Pancreas (tissue), 10 donors: Measurements from ENCODE around the gene TSPAN15. TPM values are rescaled to one million over a fixed set of nuclear protein-coding genes. Genes with fewer than 3 reads are reported as not detected.

Source experiments
- ATAC-seq, 4 donors: fragments of 200-7000 bp; cut with Tn5 transposase; one replicate each; pipeline versions ENCODE4 v1.8.0 to v1.9.1; 2020; ENCODE audit warnings: mild to moderate bottlenecking in 4 of 4, moderate library complexity in 4 of 4
- DNase-seq, 6 donors: peaks; one replicate each; pipeline ENCODE4 v3.0.0-alpha.2; 2020
- FAIRE-seq: peaks from 2 replicates; lab custom pipeline; 2012; peaks lifted over from hg19 to GRCh38; lab: Jason Lieb, UNC
- H3K27ac ChIP-seq, 4 donors: fragments of 200-600 bp; sonication (generic); 1 replicate in 3 of 4; 2 replicates in 1 of 4; pipeline versions ENCODE4 v1.5.0 to v1.8.0; 2020
- H3K27me3 ChIP-seq, 4 donors: fragments of 200-600 bp; one replicate each; pipeline ENCODE4 v1.8.0; 2021
- H3K36me3 ChIP-seq, 3 donors: fragments of 200-600 bp; sonication (generic) in 1 of 3; one replicate each; pipeline versions ENCODE4 v1.5.0 to v1.8.0; 2020 to 2021
- H3K4me1 ChIP-seq, 3 donors: fragments of 200-600 bp; one replicate each; pipeline ENCODE4 v1.8.0; 2021
- H3K4me3 ChIP-seq, 4 donors: fragments of 200-600 bp; sonication (generic) in 2 of 4; one replicate each; pipeline versions ENCODE4 v1.5.0 to v1.8.0; 2020 to 2021
- H3K9me3 ChIP-seq, 4 donors: fragments of 200-600 bp; one replicate each; pipeline ENCODE4 v1.8.0; 2021
- CTCF ChIP-seq, 4 donors: fragments of 200-600 bp; sonication (generic) in 3 of 4; IDR thresholded peaks; one replicate each; pipeline versions ENCODE4 v1.5.0 to v1.8.0; 2021; ENCODE audit warnings: antibody characterized with exemption in 4 of 4
- WGBS, 2 donors: extraction: QIAGEN DNeasy Blood & Tissue Kit; methylation state at CpG; one replicate each; pipeline ENCODE4 v1.1.7; 2013; 5-methylcytosine and 5-hydroxymethylcytosine counted together
- intact Hi-C, 3 donors: fragments of 100-400 bp; cut with DNase I; formaldehyde crosslinking; loops; one replicate each; pipeline versions ENCODE4 v1.11.1 to v1.14.2; 2022
- polyA plus RNA-seq, 2 donors: library from polyadenylated mRNA; stranded (reverse); fragments of 200-250 nt; gene quantifications; one replicate each; pipeline ENCODE4 v1.2.3, GENCODE V29; 2013
- total RNA-seq, 6 donors: library from RNA; stranded (reverse); fragmentation: NEBNext Ultra II Directional in 4 of 6; extraction: Animal tissue kit (Norgen Biotek cat#: 25700) in 4 of 6; gene quantifications; one replicate each; pipeline versions ENCODE4 v1.2.1 to v1.2.4, GENCODE V29; 2021 to 2023
- donor health status: healthy with polysubstance abuse.
- donor health status: DM: no; HTN: no; CAD: no; lungs with moderate emphysema.
- donor health status: DM: no; HTN: no; CAD: no.
- donor health status: control.
- donor health status: control.
- donor health status: Bipolar disorder and iron deficiency.
- donor health status: DM: yes; HTN: yes; CAD: no.
- donor health status: DM: no; HTN: no; CAD: no.
- donor health status: DM: no; HTN: no; CAD: no.
- donor health status: DM: yes; HTN: yes; CAD: no.

TSPAN15 gene
- 10 to 100 TPM; 10.9 to 49.2 (median 13.5) TPM for total RNA-seq
- 10 to 100 TPM; 20.2 to 28.6 TPM for polyA plus RNA-seq

- 1 to 2% methylated on average over 35 to 45 of the region's 45 CpGs for WGBS, 2 donors
- peak; percentile 88 to 98 (median 93) for DNase-seq
- FAIRE-seq = no peak
- ATAC-seq = peak; percentile 87 to 94 (median 94)
- Histone ChIP-seq H3K36me3 (no peaks in the 10 kb centered on the region), H3K4me3 (peak within 1 kb of the TSS; percentile 47 to 88 (median 70)), H3K4me1 (peaks cover 9 to 37% (median 13%) of the 10 kb centered on the region in 3 donors), H3K9me3 (no peaks in the 10 kb centered on the region), H3K27ac (peak within 1 kb of the TSS; percentile 25 to 77 (median 63)), H3K27me3 (no peaks in the 10 kb centered on the region)
- TF ChIP-seq CTCF (IDR thresholded peaks at IDR 0.05) = no peak
- intact Hi-C loops = no loop called here
Measured at GRCh38 chr10:69451209-69451783, at the start of gene TSPAN15. Gene TSPAN15 (plus strand): TSS chr10:69451465. CDS start chr10:69451595, 130 bp downstream.

DNA sequence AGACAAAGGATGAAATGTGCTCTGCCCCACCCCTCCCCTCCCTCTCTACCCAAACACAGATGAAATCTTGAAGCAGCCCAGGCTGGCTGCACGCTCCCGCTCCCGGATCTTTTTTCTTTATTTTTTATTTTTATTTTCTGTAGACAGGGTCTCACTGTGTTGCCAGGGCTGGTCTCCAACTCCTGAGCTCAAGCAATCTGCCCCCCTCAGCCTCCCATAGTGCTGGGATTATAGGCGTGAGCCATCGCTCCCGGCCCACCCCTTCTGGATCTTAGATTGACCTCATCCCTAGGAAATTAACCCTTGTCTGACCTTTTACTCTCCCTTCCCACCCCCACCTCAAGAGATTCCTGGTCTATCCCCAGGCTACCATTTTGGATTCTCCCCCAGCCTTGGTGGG is 48.9 kb upstream of the TSPAN15 start:
- intact Hi-C loops = no loop called here
- no peak for ATAC-seq
- H3K4me3 ChIP-seq = no peak overlapping the region
- DNase-seq = no peak
- WGBS, 2 donors = 72 to 75% methylated on average over 6 of the region's 6 CpGs
- no peaks in the 10 kb centered on the region for H3K4me1 ChIP-seq
- no peak for FAIRE-seq
- H3K36me3 ChIP-seq = no peaks in the 10 kb centered on the region
- H3K27ac ChIP-seq = no peak overlapping the region
- no peak for TF ChIP-seq CTCF (IDR thresholded peaks at IDR 0.05)
- no peaks in the 10 kb centered on the region for H3K9me3 ChIP-seq
- no peaks in the 10 kb centered on the region for H3K27me3 ChIP-seq

GRCh38 chr10:69403066-69403465 is 48.2 kb upstream of the TSPAN15 start:
- ATAC-seq (no peak), DNase-seq (no peak), FAIRE-seq (no peak)
- TF ChIP-seq CTCF (IDR thresholded peaks at IDR 0.05) = no peak
- Histone ChIP-seq H3K4me1 (no peaks in the 10 kb centered on the region), H3K9me3 (no peaks in the 10 kb centered on the region), H3K27me3 (no peaks in the 10 kb centered on the region), H3K27ac (no peak overlapping the region), H3K4me3 (no peak overlapping the region), H3K36me3 (no peaks in the 10 kb centered on the region)
- WGBS, 2 donors = 71 to 86% methylated on average over 1 of the region's 1 CpG
- intact Hi-C loops = no loop called here

GRCh38 chr10:69403519-69403918 is 47.7 kb upstream of the TSPAN15 start:
- Histone ChIP-seq H3K36me3 (no peaks in the 10 kb centered on the region), H3K9me3 (no peaks in the 10 kb centered on the region), H3K4me1 (no peaks in the 10 kb centered on the region), H3K27me3 (no peaks in the 10 kb centered on the region), H3K27ac (no peak overlapping the region), H3K4me3 (no peak overlapping the region)
- ATAC-seq = no peak
- no peak for FAIRE-seq
- DNase-seq = no peak
- intact Hi-C loops = no loop called here
- TF ChIP-seq CTCF (IDR thresholded peaks at IDR 0.05) = no peak
- 51 to 60% methylated on average over 3 of the region's 3 CpGs for WGBS, 2 donors

DNA sequence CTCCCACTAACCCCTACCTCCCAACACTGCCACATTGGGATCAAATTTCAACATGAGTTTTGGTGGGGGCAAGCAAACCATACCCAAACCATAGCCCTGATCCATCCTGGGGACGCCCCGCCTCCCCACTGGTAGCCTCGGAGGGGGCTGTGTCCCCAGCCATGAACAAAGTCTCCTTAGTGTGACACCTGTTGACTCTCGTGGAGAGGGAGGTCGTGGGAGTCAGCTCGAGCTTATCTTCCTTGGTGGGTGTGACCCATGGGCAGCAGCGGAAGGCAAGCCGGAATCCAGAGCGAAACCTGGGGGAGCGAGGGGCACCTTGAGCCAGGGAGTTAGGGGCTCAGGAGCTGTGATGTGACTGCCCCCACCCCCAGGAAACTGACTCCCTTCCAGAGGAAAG is 46.5 kb upstream of the TSPAN15 start:
- 76 to 79% methylated on average over 10 of the region's 10 CpGs for WGBS, 2 donors

More for the DNA sequence above, 46.5 kb upstream of the TSPAN15 start:
- H3K27me3 ChIP-seq = no peaks in the 10 kb centered on the region
- no peaks in the 10 kb centered on the region for H3K36me3 ChIP-seq
- no peak for TF ChIP-seq CTCF (IDR thresholded peaks at IDR 0.05)
- peaks cover 0 to 4% (median 4%) of the 10 kb centered on the region in 3 donors for H3K4me1 ChIP-seq
- DNase-seq (no peak), ATAC-seq (no peak), FAIRE-seq (no peak)
- no peak overlapping the region for H3K4me3 ChIP-seq
- H3K27ac ChIP-seq = no peak overlapping the region
- intact Hi-C loops = no loop called here
- no peaks in the 10 kb centered on the region for H3K9me3 ChIP-seq
